Activated T-cell treated with anti-CD3 and anti-CD28 coated beads, Interleukin-2, amount 50 U/mL, for 72 hours (primary cell): Measurements from ENCODE around the gene SUMO4. TPM values are rescaled to one million over a fixed set of nuclear protein-coding genes. Genes with fewer than 3 reads are reported as not detected.

Source experiments
- ATAC-seq, 2 donors: fragments of 150-1000 bp; cut with Tn5 transposase; replicated peaks in 1 of 2; 2 replicates each; pipeline ENCODE4 v1.10.0; 2021; ENCODE audit warnings: moderate library complexity in 2 of 2, mild to moderate bottlenecking in 1 of 2
- DNase-seq, 2 donors: peaks; one replicate each; pipeline ENCODE4 v3.0.0; 2021 to 2022; ENCODE audit warnings: mixed read lengths in 1 of 2
- H3K27ac Mint-ChIP-seq: one replicate; pipeline ENCODE4 v1.8.0; 2022; ENCODE audit warnings: mild to moderate bottlenecking, moderate library complexity, mixed read lengths
- H3K27me3 Mint-ChIP-seq: one replicate; pipeline ENCODE4 v1.8.0; 2022; ENCODE audit warnings: low read depth, mixed read lengths
- H3K36me3 Mint-ChIP-seq, 2 donors: one replicate each; pipeline ENCODE4 v1.8.0; 2022; ENCODE audit warnings: mixed read lengths in 2 of 2, mild to moderate bottlenecking in 1 of 2; ENCODE audit not compliant: insufficient read depth in 2 of 2
- H3K4me1 Mint-ChIP-seq: one replicate; pipeline ENCODE4 v1.8.0; 2022; ENCODE audit warnings: low read depth, mixed read lengths
- H3K4me3 Mint-ChIP-seq, 2 donors: one replicate each; pipeline ENCODE4 v1.8.0; 2022; ENCODE audit warnings: mild to moderate bottlenecking in 2 of 2, mixed read lengths in 2 of 2, moderate library complexity in 2 of 2
- H3K9me3 Mint-ChIP-seq, 2 donors: one replicate each; pipeline ENCODE4 v1.8.0; 2022; ENCODE audit warnings: mixed read lengths in 2 of 2
- total RNA-seq, 2 donors: library from RNA; stranded (reverse); gene quantifications; one replicate each; pipeline ENCODE4 v1.2.3, GENCODE V29; 2022

SUMO4 gene
- total RNA-seq, 2 donors from 2014 or later: 5.4 to 7.2 TPM

DNA sequence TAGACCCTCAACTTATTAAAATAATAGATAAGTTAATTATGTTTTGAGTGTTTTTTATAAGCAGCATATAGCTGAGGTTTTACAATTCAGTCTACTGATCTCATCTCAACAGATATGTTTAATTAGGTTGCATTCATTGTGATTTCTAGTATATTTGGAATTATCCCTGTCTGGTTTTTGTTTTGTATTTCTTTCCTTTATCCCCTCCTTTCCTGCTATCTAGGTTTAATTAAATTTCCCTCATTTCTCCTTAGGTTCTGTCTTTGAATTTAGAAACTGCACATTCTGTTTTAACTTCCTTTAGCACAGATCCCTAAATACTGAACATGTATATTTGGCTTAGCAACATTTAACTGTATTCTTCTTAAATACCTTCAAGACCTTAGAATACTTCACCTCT is 4.9 kb upstream of the SUMO4 start:
- peaks cover 57% of the 10 kb centered on the region for H3K4me1 Mint-ChIP-seq
- DNase-seq: no peak
- peaks cover 30 to 59% of the 10 kb centered on the region in 2 donors for H3K36me3 Mint-ChIP-seq
- ATAC-seq: no peak
- H3K27me3 Mint-ChIP-seq: no peaks in the 10 kb centered on the region
- H3K4me3 Mint-ChIP-seq: peak overlapping the region in 1 of 2 donors; percentile 8
- H3K27ac Mint-ChIP-seq: peak overlapping the region; percentile 95
- H3K9me3 Mint-ChIP-seq: no peaks in the 10 kb centered on the region

DNA sequence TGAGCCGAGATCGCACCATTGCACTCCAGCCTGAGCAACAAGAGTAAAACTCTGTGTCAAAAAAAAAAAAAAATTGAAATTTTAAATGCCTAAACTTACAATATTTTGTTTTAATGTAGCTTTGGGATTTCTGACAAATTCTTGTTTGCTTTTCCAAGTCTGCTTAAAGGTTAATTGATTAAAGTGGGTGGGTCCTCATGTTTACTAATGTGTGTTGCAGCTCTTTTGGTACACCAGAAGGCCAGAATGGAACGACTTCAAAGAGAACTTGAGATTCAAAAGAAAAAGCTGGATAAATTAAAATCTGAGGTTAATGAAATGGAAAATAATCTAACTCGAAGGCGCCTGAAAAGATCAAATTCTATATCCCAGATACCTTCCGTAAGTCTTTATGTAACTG is 2.7 kb upstream of the SUMO4 start:
- no peak for ATAC-seq
- H3K4me1 Mint-ChIP-seq: peaks cover 36% of the 10 kb centered on the region
- H3K9me3 Mint-ChIP-seq: no peaks in the 10 kb centered on the region

DNA sequence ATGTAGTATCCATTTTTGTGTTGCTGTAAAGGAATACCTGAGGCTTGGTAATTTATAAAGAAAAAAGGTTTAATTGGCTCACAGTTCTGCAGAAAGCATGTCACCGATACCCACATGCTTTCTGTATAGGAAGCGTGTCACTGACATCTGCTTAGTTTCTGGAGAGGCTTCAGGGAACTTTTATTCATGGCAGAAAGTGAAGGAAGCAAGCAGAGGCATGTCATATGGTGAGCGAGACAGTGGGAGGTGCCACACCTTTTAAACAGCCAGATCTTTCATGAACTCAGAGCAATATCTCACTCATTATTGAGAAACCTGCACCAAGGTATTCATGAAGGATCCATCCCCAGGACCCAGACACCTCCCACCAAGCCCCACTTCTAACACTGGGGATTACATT is 3.5 kb downstream of the SUMO4 start:
- Mint-ChIP-seq H3K27ac (peak overlapping the region; percentile 97), H3K4me3 (peak overlapping the region in 1 of 2 donors; percentile 49), H3K9me3 (peaks cover 0 to 1% of the 10 kb centered on the region in 2 donors), H3K36me3 (peaks cover 29 to 67% of the 10 kb centered on the region in 2 donors), H3K4me1 (peaks cover 33% of the 10 kb centered on the region), H3K27me3 (no peaks in the 10 kb centered on the region)
- ATAC-seq: peak in 1 of 2 donors; percentile 35
- no peak for DNase-seq

More for the DNA sequence above, 2.7 kb upstream of the SUMO4 start:
- DNase-seq: no peak
- H3K4me3 Mint-ChIP-seq: no peak overlapping the region
- H3K27me3 Mint-ChIP-seq: no peaks in the 10 kb centered on the region
- peak overlapping the region; percentile 80 for H3K27ac Mint-ChIP-seq
- peaks cover 30 to 63% of the 10 kb centered on the region in 2 donors for H3K36me3 Mint-ChIP-seq

DNA sequence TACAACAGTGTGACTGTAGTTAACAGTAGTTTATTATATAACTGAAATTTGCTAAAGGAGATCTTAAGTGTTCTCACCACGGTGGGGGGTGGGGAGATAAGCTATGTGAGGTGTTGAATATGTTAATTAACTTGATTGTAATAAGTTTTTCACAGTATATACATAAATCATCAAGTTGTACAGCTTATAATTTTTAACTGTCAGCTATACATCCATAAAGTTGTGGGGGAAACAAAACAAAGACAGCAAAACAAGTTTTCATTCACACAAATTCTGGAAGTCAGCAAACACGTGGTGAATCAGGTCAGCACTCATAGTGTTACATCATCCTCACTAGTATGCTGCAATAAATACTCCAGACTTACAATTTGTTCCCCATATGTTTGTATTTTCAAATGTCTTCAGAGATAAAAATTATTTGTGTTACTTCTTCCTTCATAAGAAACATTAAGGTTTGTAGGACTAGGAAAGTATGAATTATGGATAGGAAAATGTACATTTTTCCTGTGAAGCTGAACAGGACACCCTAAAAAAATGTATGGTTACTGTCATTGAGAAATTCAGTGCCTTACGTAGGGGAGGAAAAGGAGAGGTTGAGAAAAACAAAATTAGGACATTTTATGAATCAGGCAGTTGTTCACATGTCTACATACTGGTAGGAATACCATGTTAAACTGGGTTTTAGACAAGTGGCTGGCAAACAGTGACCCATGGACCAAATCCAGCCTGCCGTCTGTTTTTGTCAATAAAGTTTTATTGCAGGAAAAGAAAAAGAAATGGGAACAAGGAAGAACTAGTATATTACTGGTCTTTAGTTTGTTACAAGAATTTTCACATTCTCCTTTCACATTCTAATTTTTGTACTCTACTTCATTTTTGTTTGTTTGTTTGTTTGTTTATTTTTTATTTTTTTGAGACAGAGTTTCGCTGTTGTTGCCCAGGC is 6.0 kb downstream of the SUMO4 start:
- peak overlapping the region; percentile 97 for H3K27ac Mint-ChIP-seq
- peaks cover 33% of the 10 kb centered on the region for H3K4me1 Mint-ChIP-seq
- no peaks in the 10 kb centered on the region for H3K27me3 Mint-ChIP-seq
- no peak for DNase-seq
- peak overlapping the region in 1 of 2 donors; percentile 59 for H3K4me3 Mint-ChIP-seq
- peaks cover 24 to 61% of the 10 kb centered on the region in 2 donors for H3K36me3 Mint-ChIP-seq
- peaks cover 0 to 1% of the 10 kb centered on the region in 2 donors for H3K9me3 Mint-ChIP-seq
- peak; percentile 39 to 63 for ATAC-seq

DNA sequence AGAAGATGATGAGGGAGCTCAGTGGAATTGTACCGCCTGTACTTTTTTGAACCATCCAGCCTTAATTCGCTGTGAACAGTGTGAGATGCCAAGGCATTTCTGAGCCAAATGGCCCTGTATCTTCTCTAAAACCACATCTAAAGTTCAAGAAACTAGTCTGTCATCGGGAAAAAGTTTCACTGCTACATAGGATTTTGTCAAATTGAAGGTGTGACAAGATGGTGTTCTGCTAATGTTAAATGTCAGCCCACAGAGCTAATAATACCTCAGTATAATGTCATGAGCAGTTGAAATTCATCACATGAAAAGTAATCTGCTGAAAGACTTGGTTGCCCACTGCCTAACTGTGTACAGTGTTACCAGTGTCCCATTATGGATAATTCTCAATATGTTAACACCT is 9.6 kb downstream of the SUMO4 start:
- Mint-ChIP-seq H3K4me1 (peaks cover 24% of the 10 kb centered on the region), H3K36me3 (peaks cover 12 to 39% of the 10 kb centered on the region in 2 donors), H3K4me3 (no peak overlapping the region), H3K9me3 (peaks cover 3% of the 10 kb centered on the region in 2 donors), H3K27ac (no peak overlapping the region), H3K27me3 (no peaks in the 10 kb centered on the region)
- ATAC-seq (no peak), DNase-seq (no peak)

DNA sequence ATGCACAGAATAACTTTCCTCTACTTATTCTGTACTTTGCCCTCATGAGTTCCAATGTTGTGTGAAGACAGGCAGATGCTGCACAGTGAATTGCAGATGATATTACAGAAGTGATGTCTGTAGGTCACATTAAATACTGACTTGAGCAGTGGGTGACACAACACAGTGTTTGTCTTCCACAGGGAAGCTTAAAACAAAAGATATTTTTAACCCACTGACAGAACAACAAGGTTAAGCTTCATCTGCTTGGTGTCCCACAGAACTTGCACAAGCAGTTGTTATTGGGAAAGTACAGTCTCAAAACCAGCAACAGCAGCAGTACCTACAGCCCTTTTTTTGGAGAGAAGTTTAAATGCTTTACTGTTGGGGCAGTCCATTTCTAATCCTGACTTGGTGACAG is 10.5 kb downstream of the SUMO4 start:
- Mint-ChIP-seq H3K4me1 (peaks cover 14% of the 10 kb centered on the region), H3K27ac (peak overlapping the region; percentile 50), H3K9me3 (peaks cover 3 to 8% of the 10 kb centered on the region in 2 donors), H3K27me3 (no peaks in the 10 kb centered on the region), H3K36me3 (peaks cover 12 to 35% of the 10 kb centered on the region in 2 donors), H3K4me3 (no peak overlapping the region)
- DNase-seq (no peak), ATAC-seq (no peak)

DNA sequence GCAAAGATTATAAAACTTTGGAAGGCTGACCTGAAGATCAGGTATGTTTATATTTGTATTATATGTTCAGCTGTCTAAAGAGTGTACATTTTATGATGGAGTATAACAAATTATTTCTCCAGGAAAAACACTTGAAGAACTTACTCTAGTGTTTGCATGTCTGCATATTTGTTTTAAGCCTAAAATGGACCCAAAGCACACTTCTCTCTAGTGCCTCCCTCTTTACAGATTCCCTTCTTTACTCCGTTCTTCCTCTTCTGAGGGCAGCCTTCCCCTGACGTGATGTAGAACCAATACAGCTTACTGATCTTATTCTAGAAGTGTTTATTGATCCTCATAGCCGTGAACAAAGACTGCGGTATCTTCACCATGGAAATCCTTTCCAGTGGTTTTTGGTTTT is 13.9 kb downstream of the SUMO4 start:
- H3K36me3 Mint-ChIP-seq: peaks cover 9 to 25% of the 10 kb centered on the region in 2 donors

DNA sequence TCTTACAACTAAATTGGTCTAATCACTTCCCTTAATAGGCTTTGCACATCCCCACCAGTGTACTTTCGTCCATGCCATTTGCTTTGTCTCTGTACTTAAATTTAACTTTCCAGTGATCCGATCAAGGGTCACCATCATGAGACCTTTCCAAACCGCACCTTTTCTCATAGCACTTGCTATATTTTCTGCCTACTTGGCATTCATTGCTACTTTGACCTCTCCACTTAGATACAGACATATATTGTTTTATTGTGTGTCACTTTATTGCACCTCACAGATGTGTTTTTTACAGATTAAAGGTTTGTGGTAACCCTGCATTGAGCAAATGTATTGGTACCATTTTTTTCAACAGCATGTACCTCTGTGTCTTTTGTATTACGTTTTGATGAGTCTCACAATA is 14.8 kb downstream of the SUMO4 start:
- H3K4me3 Mint-ChIP-seq: no peak overlapping the region
- peaks cover 21% of the 10 kb centered on the region for H3K4me1 Mint-ChIP-seq
- peaks cover 3 to 8% of the 10 kb centered on the region in 2 donors for H3K9me3 Mint-ChIP-seq
- peaks cover 9 to 23% of the 10 kb centered on the region in 2 donors for H3K36me3 Mint-ChIP-seq
- H3K27ac Mint-ChIP-seq: peak overlapping the region; percentile 4
- ATAC-seq: no peak
- no peak for DNase-seq
- no peaks in the 10 kb centered on the region for H3K27me3 Mint-ChIP-seq

More for the DNA sequence above, 13.9 kb downstream of the SUMO4 start:
- H3K4me1 Mint-ChIP-seq: peaks cover 14% of the 10 kb centered on the region
- DNase-seq (no peak), ATAC-seq (no peak)
- H3K27ac Mint-ChIP-seq: no peak overlapping the region
- no peaks in the 10 kb centered on the region for H3K27me3 Mint-ChIP-seq
- H3K4me3 Mint-ChIP-seq: no peak overlapping the region
- peaks cover 3 to 8% of the 10 kb centered on the region in 2 donors for H3K9me3 Mint-ChIP-seq

DNA sequence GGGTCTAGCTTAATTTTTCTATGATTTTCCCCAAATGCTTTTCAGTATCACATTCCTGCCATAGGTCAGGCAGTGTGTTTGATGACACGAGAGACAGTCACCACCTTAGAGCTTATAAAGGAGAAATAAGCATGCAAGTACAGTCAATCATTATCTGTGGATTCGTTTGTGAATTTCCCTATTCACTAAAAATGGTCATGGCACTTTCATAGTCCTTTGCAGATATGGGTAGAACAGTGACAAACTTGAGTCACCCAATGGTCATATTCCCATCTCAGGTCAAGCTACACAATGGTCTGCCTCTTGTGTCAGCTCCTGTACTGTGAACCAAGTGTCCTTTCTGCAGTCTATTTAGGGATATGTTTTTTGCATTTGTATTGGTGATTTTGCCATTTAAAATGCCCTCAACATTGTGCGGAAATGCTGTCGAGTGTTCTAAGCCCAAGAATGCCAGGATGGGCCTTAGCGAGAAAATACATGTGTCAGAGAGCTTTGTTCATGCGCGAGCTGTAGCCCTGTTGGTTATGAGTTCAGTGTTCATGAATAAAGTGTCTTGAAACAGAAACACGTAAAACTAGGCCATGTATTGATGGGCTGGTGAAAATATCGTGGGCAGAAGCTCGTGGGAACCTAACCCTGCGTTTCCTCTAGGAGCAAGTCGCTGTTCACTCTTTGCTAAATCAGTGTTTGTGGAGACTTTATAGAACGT is 19.8 kb downstream of the SUMO4 start:
- H3K36me3 Mint-ChIP-seq: peaks cover 1 to 7% of the 10 kb centered on the region in 2 donors
- H3K4me1 Mint-ChIP-seq: peaks cover 25% of the 10 kb centered on the region
- peak overlapping the region; percentile 35 for H3K27ac Mint-ChIP-seq
- no peak for DNase-seq
- H3K9me3 Mint-ChIP-seq: peaks cover 0 to 2% of the 10 kb centered on the region in 2 donors
- ATAC-seq: peak in 1 of 2 donors; percentile 40
- H3K27me3 Mint-ChIP-seq: no peaks in the 10 kb centered on the region
- H3K4me3 Mint-ChIP-seq: peak overlapping the region in 1 of 2 donors; percentile 60

DNA sequence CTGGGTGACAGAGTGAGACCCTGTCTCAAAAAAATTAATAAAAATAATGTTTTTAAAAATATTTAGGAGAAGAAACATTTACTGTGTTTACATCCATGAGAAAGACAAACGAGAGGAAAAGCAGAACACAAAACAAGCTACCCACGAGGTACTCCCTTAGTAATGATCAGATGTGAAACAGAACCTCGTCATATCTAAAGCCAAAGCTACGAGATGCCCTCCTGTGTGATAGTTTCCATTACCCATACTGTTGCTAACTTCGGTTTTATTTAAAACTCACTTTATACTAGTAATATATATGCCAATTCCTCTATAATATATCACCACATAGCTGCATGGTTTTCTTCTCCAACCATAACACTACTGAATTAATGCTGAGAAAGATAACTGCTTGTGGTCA is 21.1 kb downstream of the SUMO4 start:
- ATAC-seq (peak; percentile 39 to 64), DNase-seq (no peak)
- no peak overlapping the region for H3K4me3 Mint-ChIP-seq
- peak overlapping the region; percentile 53 for H3K27ac Mint-ChIP-seq
- peaks cover 22% of the 10 kb centered on the region for H3K4me1 Mint-ChIP-seq
- no peaks in the 10 kb centered on the region for H3K36me3 Mint-ChIP-seq
- H3K27me3 Mint-ChIP-seq: no peaks in the 10 kb centered on the region
- no peaks in the 10 kb centered on the region for H3K9me3 Mint-ChIP-seq

DNA sequence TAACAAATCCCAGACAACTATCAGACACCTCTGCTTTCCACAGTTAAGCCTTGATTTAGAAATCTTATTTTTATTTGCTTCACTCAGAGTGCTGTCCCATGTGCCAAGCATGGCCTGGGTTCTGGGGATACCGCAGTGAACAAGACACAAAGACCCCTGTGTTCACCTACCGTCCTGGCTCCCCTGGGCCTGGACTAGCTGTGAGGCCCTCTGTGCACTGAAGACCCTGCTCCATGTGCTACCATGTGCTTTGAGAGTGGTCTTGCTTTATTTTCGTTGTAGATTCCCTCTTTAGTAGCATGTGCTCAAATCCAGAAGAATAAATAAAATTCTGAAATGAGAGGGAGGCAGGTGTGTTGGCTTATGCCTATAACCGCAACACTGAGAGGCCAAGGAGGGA is 22.5 kb downstream of the SUMO4 start:
- H3K9me3 Mint-ChIP-seq: no peaks in the 10 kb centered on the region
- ATAC-seq: no peak
- H3K4me3 Mint-ChIP-seq: no peak overlapping the region
- peaks cover 22% of the 10 kb centered on the region for H3K4me1 Mint-ChIP-seq
- peak overlapping the region; percentile 72 for H3K27ac Mint-ChIP-seq
- H3K27me3 Mint-ChIP-seq: no peaks in the 10 kb centered on the region
- no peak for DNase-seq
- no peaks in the 10 kb centered on the region for H3K36me3 Mint-ChIP-seq

DNA sequence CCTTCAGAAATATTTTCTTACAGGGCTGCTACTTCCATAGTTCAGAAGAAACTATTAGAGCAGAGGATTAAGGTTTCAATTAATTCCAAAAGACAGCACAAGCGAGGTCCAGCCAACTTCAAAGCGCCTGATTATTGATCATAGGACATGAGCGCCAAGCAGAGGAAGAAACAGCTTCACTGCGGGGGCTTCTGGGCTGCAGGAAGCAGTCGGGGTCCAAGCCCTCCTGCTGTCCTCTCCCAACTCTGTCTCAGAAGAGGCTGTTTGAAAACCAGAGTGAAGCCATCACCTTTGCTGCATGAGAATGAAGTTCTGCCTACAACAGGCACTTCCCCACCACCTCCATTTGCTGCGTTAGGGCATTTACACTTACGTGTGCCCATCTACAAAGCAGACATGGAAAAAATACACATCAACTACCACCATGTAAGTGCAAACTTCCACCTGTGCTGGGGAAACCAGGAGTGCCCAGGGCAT is 23.9 kb downstream of the SUMO4 start:
- ATAC-seq (no peak), DNase-seq (no peak)
- Mint-ChIP-seq H3K27ac (no peak overlapping the region), H3K36me3 (no peaks in the 10 kb centered on the region), H3K4me3 (no peak overlapping the region), H3K27me3 (no peaks in the 10 kb centered on the region), H3K9me3 (no peaks in the 10 kb centered on the region), H3K4me1 (peaks cover 23% of the 10 kb centered on the region)

DNA sequence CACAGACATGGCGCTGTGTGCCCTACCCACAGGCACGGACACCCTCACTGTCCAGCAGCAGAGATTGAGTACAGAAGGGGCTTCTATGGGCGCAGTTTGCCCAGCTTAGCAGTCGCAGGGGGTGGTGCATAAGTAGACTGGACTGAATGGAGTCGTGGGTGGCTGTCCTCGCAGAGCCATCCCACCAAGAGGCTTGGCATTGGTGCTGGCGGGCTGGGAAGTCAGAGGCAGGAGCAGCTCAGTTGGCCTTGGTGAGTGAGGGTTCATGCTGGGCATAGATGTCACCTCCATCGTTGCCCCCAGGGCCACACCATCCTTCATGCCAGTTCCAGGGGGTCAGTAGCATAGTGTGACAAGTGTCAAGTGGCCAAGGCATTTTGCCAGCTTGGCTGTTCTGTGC is 25.2 kb downstream of the SUMO4 start:
- DNase-seq (no peak), ATAC-seq (no peak)
- peaks cover 14% of the 10 kb centered on the region for H3K4me1 Mint-ChIP-seq
- H3K27me3 Mint-ChIP-seq: no peaks in the 10 kb centered on the region
- H3K36me3 Mint-ChIP-seq: no peaks in the 10 kb centered on the region
- H3K4me3 Mint-ChIP-seq: no peak overlapping the region
- no peak overlapping the region for H3K27ac Mint-ChIP-seq
- H3K9me3 Mint-ChIP-seq: no peaks in the 10 kb centered on the region
